ENCODE results near the gene SNAPC1. TPM values are rescaled to one million over a fixed set of nuclear protein-coding genes. Genes with fewer than 3 reads are reported as not detected.
"Not testable (repeated sequence)": the region's sequence is repeated elsewhere in the genome, so short reads cannot be mapped to it uniquely, and the experiment has no call there.

SNAPC1 gene
- total RNA-seq, 2 experiments from 2014 or later = 5.1 to 5.8 TPM

- Mint-ChIP-seq H3K36me3 (peaks cover 67% of the 10 kb centered on the region), H3K27ac (peak overlapping the region; percentile 69), H3K4me3 (no peak overlapping the region), H3K9me3 (ENCODE audit: low read depth) (no peaks in the 10 kb centered on the region), H3K4me1 (peaks cover 34% of the 10 kb centered on the region), H3K27me3 (no peaks in the 10 kb centered on the region)
- CTCF ChIA-PET = no interaction called here
- DNase-seq (no peak), ATAC-seq (peak; percentile 57)
These were observed 25.5 kb upstream of the SNAPC1 start for GRCh38 chr14:61736751-61737150.

- peaks cover 68% of the 10 kb centered on the region for H3K36me3 Mint-ChIP-seq
- H3K27me3 Mint-ChIP-seq = no peaks in the 10 kb centered on the region
- H3K9me3 Mint-ChIP-seq (ENCODE audit: low read depth) = no peaks in the 10 kb centered on the region
- H3K27ac Mint-ChIP-seq = no peak overlapping the region
- CTCF ChIA-PET = interaction anchor here (0.8 to 1.4 kb wide), 3 partner anchors 8 to 277 kb away, joined by 3 read pairs; no protein-coding TSS in a partner anchor
- H3K4me3 Mint-ChIP-seq = no peak overlapping the region
- ATAC-seq = no peak
- H3K4me1 Mint-ChIP-seq = peaks cover 31% of the 10 kb centered on the region
- no peak for DNase-seq
These were observed 24.3 kb upstream of the SNAPC1 start for GRCh38 chr14:61737915-61738314.

GRCh38 chr14:61739133-61739532 lies 23.1 kb upstream of the SNAPC1 start:
- CTCF ChIA-PET = no interaction called here

GRCh38 chr14:61742371-61742770 lies 19.8 kb upstream of the SNAPC1 start:
- no peak for DNase-seq
- H3K4me1 Mint-ChIP-seq = peaks cover 22% of the 10 kb centered on the region
- H3K36me3 Mint-ChIP-seq = peaks cover 57% of the 10 kb centered on the region
- CTCF ChIA-PET = interaction anchor here (0.8 to 1.4 kb wide), 4 partner anchors 10 to 95 kb away, joined by 3 to 5 read pairs (median 3); no protein-coding TSS in a partner anchor
- H3K27me3 Mint-ChIP-seq = no peaks in the 10 kb centered on the region
- H3K4me3 Mint-ChIP-seq = no peak overlapping the region
- no peaks in the 10 kb centered on the region for H3K9me3 Mint-ChIP-seq (ENCODE audit: low read depth)
- H3K27ac Mint-ChIP-seq = no peak overlapping the region
- no peak for ATAC-seq

More at GRCh38 chr14:61739133-61739532, 23.1 kb upstream of the SNAPC1 start:
- Mint-ChIP-seq H3K27me3 (no peaks in the 10 kb centered on the region), H3K4me3 (no peak overlapping the region), H3K4me1 (peaks cover 28% of the 10 kb centered on the region), H3K36me3 (peaks cover 64% of the 10 kb centered on the region), H3K27ac (no peak overlapping the region), H3K9me3 (ENCODE audit: low read depth) (no peaks in the 10 kb centered on the region)
- DNase-seq = no peak
- no peak for ATAC-seq

GRCh38 chr14:61744238-61744637 lies 18.0 kb upstream of the SNAPC1 start:
- Mint-ChIP-seq H3K27ac (no peak overlapping the region), H3K36me3 (peaks cover 53% of the 10 kb centered on the region)
- CTCF ChIA-PET = interaction anchor here (0.7 to 2.0 kb wide), 2 partner anchors 14 to 24 kb away, joined by 4 to 6 read pairs; no protein-coding TSS in a partner anchor

GRCh38 chr14:61746346-61746745 lies 15.9 kb upstream of the SNAPC1 start:
- not testable (repeated sequence) for DNase-seq; ATAC-seq; H3K9me3 Mint-ChIP-seq (ENCODE audit: low read depth); H3K27me3 Mint-ChIP-seq; H3K4me3 Mint-ChIP-seq
- peak overlapping the region; percentile 67 for H3K27ac Mint-ChIP-seq
- peaks cover 50% of the 10 kb centered on the region for H3K36me3 Mint-ChIP-seq
- CTCF ChIA-PET = interaction anchor here (0.6 to 2.1 kb wide), 9 partner anchors 16 to 467 kb away, joined by 3 to 7 read pairs (median 3); partner anchors contain the start of gene SNAPC1
- H3K4me1 Mint-ChIP-seq = peaks cover 38% of the 10 kb centered on the region

More at GRCh38 chr14:61744238-61744637, 18.0 kb upstream of the SNAPC1 start:
- H3K4me3 Mint-ChIP-seq = no peak overlapping the region
- peaks cover 26% of the 10 kb centered on the region for H3K4me1 Mint-ChIP-seq
- H3K9me3 Mint-ChIP-seq (ENCODE audit: low read depth) = no peaks in the 10 kb centered on the region
- no peak for DNase-seq
- no peaks in the 10 kb centered on the region for H3K27me3 Mint-ChIP-seq
- ATAC-seq = no peak

GRCh38 chr14:61746881-61747280 lies 15.3 kb upstream of the SNAPC1 start:
- ATAC-seq (no peak), DNase-seq (no peak)
- Mint-ChIP-seq H3K27ac (peak overlapping the region; percentile 67), H3K9me3 (ENCODE audit: low read depth) (no peaks in the 10 kb centered on the region), H3K27me3 (no peaks in the 10 kb centered on the region), H3K4me3 (peak overlapping the region; percentile 47), H3K4me1 (peaks cover 40% of the 10 kb centered on the region), H3K36me3 (peaks cover 47% of the 10 kb centered on the region)
- CTCF ChIA-PET = interaction anchor here (0.6 to 2.1 kb wide), 6 partner anchors 15 to 468 kb away, joined by 3 to 7 read pairs (median 3); partner anchors contain the start of gene SNAPC1

GRCh38 chr14:61747342-61747741 lies 14.9 kb upstream of the SNAPC1 start:
- H3K36me3 Mint-ChIP-seq = peaks cover 47% of the 10 kb centered on the region
- DNase-seq (no peak), ATAC-seq (no peak)
- H3K27me3 Mint-ChIP-seq = no peaks in the 10 kb centered on the region
- no peaks in the 10 kb centered on the region for H3K9me3 Mint-ChIP-seq (ENCODE audit: low read depth)
- peak overlapping the region; percentile 67 for H3K27ac Mint-ChIP-seq
- CTCF ChIA-PET = interaction anchor here (1.0 to 1.7 kb wide), 2 partner anchors 18 to 90 kb away, joined by 3 to 6 read pairs; no protein-coding TSS in a partner anchor
- peak overlapping the region; percentile 47 for H3K4me3 Mint-ChIP-seq
- peaks cover 43% of the 10 kb centered on the region for H3K4me1 Mint-ChIP-seq

- H3K4me3 Mint-ChIP-seq = peak overlapping the region; percentile 97
- H3K4me1 Mint-ChIP-seq = peaks cover 43% of the 10 kb centered on the region
- H3K27me3 Mint-ChIP-seq = no peaks in the 10 kb centered on the region
- no peak for ATAC-seq
- DNase-seq = no peak
- CTCF ChIA-PET = interaction anchor here (0.6 to 3.0 kb wide), 14 partner anchors 9 to 469 kb away, joined by 3 to 18 read pairs (median 4); partner anchors contain the start of gene SNAPC1
- peaks cover 44% of the 10 kb centered on the region for H3K36me3 Mint-ChIP-seq
- no peaks in the 10 kb centered on the region for H3K9me3 Mint-ChIP-seq (ENCODE audit: low read depth)
- H3K27ac Mint-ChIP-seq = no peak overlapping the region
These were observed 13.0 kb upstream of the SNAPC1 start for GRCh38 chr14:61749264-61749663.

GRCh38 chr14:61749867-61750266 lies 12.4 kb upstream of the SNAPC1 start:
- Mint-ChIP-seq H3K27me3 (peaks cover 5% of the 10 kb centered on the region), H3K4me3 (peak overlapping the region; percentile 97), H3K36me3 (peaks cover 43% of the 10 kb centered on the region), H3K27ac (peak overlapping the region; percentile 54), H3K9me3 (ENCODE audit: low read depth) (no peaks in the 10 kb centered on the region), H3K4me1 (peaks cover 43% of the 10 kb centered on the region)
- ATAC-seq = no peak
- no peak for DNase-seq
- CTCF ChIA-PET = interaction anchor here (0.9 to 3.0 kb wide), 9 partner anchors 12 to 470 kb away, joined by 3 to 18 read pairs (median 4); partner anchors contain the start of gene SNAPC1

- H3K27me3 Mint-ChIP-seq = peaks cover 6% of the 10 kb centered on the region
- ATAC-seq = peak; percentile 97
These were observed 11.3 kb upstream of the SNAPC1 start for GRCh38 chr14:61750708-61751474.

GRCh38 chr14:61751475-61751989 lies 10.7 kb upstream of the SNAPC1 start:
- Mint-ChIP-seq H3K9me3 (ENCODE audit: low read depth) (no peaks in the 10 kb centered on the region), H3K4me1 (peaks cover 35% of the 10 kb centered on the region)
- CTCF ChIA-PET = interaction anchor here (1.5 to 3.5 kb wide), 2 partner anchors 9 to 10 kb away, joined by 3 to 18 read pairs; partner anchors contain the start of gene SNAPC1

More at GRCh38 chr14:61750708-61751474, 11.3 kb upstream of the SNAPC1 start:
- DNase-seq = peak; percentile 91
- H3K9me3 Mint-ChIP-seq (ENCODE audit: low read depth) = no peaks in the 10 kb centered on the region
- CTCF ChIA-PET = interaction anchor here (0.9 to 3.5 kb wide), 5 partner anchors 11 to 89 kb away, joined by 3 to 18 read pairs (median 4); partner anchors contain the start of gene SNAPC1
- peak overlapping the region; percentile 83 for H3K27ac Mint-ChIP-seq
- peak overlapping the region; percentile 97 for H3K4me3 Mint-ChIP-seq
- peaks cover 34% of the 10 kb centered on the region for H3K36me3 Mint-ChIP-seq
- peaks cover 38% of the 10 kb centered on the region for H3K4me1 Mint-ChIP-seq

GRCh38 chr14:61752626-61753025 lies 9.6 kb upstream of the SNAPC1 start:
- DNase-seq (no peak), ATAC-seq (no peak)
- Mint-ChIP-seq H3K4me3 (no peak overlapping the region), H3K36me3 (peaks cover 21% of the 10 kb centered on the region), H3K4me1 (peaks cover 28% of the 10 kb centered on the region), H3K9me3 (ENCODE audit: low read depth) (no peaks in the 10 kb centered on the region), H3K27me3 (peaks cover 6% of the 10 kb centered on the region), H3K27ac (no peak overlapping the region)
- CTCF ChIA-PET = interaction anchor here (1.4 to 3.5 kb wide), 4 partner anchors 9 to 280 kb away, joined by 3 to 18 read pairs (median 3); partner anchors contain the start of gene SNAPC1

More at GRCh38 chr14:61751475-61751989, 10.7 kb upstream of the SNAPC1 start:
- no peak for ATAC-seq
- H3K27ac Mint-ChIP-seq = peak overlapping the region; percentile 67
- peaks cover 6% of the 10 kb centered on the region for H3K27me3 Mint-ChIP-seq
- H3K36me3 Mint-ChIP-seq = peaks cover 29% of the 10 kb centered on the region
- peak overlapping the region; percentile 97 for H3K4me3 Mint-ChIP-seq
- DNase-seq = no peak

Measured in activated CD8-positive, alpha-beta memory T cell treated with anti-CD3 and anti-CD28 coated beads, Interleukin-2, amount 10 ng/mL, durations not matched to agents 7 days and 5 days (primary cell).